HG02884 (cell line): ENCODE data around the gene ANKRD34B.
"Not testable (repeated sequence)": the region's sequence is repeated elsewhere in the genome, so short reads cannot be mapped to it uniquely, and the experiment has no call there.

ENCODE experiments used
- ATAC-seq: cut with Tn5 transposase; IDR thresholded peaks from one replicate; pipeline ENCODE4 v1.9.1; 2021; ENCODE audit warnings: mild to moderate bottlenecking, moderate library complexity; ENCODE audit not compliant: unreplicated experiment

Gene ANKRD34B

GRCh38 chr5:80569961-80570786 is at the start of gene ANKRD34B:
TSS of gene ANKRD34B (minus strand) at chr5:80570280. CDS start at chr5:80560019, 10,261 bp downstream.
- ATAC-seq, result no peak

DNA sequence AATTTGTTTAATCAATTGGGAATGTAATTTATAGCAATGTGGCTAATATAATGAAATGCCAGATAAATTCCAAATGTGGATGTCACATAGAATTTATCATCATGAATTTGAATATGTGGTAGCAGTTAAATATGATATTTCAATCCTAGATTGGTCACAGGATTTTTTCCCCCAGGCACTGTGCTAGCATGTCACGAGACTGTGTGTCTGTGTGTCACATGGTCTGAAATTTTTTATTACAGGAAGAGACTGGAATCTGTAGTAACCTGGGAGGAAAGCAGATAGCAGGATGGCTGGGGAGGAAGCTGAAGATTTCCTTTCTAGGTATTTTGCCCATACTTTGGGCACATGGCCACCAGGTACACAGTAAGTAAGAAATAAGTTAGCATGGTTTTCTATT is 49.0 kb upstream of the ANKRD34B start:
- ATAC-seq, result no peak

DNA sequence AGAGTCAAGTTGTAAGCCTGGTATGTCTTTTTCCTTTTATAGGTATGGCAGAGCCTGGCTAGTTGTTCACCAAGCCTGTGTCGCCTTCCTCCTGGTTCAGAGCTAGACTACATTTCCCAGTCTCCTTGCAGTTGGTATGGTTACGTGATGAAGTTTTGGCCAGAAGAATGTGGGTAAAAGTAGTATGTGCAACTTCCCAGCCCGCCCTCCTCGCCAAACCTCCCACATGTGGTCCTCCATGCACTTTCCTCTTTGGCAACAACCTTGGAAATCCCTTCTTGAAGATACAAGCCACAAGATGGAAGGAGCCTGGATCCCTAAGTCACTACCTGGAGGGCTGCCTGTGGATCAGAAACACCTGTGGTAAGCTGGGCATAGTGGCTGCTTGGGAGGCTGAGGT is 48.4 kb upstream of the ANKRD34B start:
- no peak for ATAC-seq

GRCh38 chr5:80615266-80615914 is 45.3 kb upstream of the ANKRD34B start:
- ATAC-seq, result no peak

GRCh38 chr5:80609692-80610091 is 39.6 kb upstream of the ANKRD34B start:
- ATAC-seq, result no peak

- ATAC-seq, result no peak
These were observed 38.7 kb upstream of the ANKRD34B start for GRCh38 chr5:80608731-80609130.

GRCh38 chr5:80607832-80608231 is 37.8 kb upstream of the ANKRD34B start:
- ATAC-seq, result peak; percentile 81

GRCh38 chr5:80607343-80607742 is 37.3 kb upstream of the ANKRD34B start:
- no peak for ATAC-seq

DNA sequence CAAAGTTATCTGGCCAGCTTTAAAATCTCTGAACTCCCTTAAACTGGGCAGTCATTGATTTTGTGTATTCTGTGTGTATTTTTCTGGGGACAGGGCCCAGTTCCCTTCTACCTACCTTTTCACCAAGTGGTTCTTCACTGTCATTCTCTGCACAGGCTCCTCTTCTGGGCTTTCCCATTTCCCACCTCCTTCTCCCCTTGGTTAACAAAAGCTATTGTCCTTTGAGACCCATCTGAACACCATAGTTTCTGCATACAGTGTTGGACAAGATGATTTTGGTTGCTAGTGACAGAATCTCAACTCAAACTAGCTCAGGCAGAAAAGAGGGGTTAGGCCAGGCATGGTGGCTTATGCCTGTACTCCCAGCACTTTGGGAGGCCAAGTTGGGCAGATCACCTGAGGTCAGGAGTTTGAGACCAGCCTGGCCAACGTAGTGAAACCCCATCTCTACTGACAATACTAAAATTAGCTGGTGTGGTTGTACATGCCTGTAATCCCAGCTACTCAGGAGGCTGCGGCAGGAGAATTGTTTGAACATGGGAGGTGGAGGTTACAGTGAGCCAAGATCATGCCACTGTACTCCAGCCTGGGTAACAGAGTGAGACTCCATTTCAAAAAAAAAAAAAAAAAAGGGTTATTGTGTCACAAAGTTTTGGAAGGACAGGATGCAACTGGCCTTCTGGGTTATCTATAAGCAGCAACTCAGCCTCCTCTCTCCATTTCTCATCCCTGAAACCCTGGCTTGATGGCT is 31.0 kb upstream of the ANKRD34B start:
- ATAC-seq, result no peak

GRCh38 chr5:80597500-80597899 is 27.4 kb upstream of the ANKRD34B start:
- no peak for ATAC-seq

DNA sequence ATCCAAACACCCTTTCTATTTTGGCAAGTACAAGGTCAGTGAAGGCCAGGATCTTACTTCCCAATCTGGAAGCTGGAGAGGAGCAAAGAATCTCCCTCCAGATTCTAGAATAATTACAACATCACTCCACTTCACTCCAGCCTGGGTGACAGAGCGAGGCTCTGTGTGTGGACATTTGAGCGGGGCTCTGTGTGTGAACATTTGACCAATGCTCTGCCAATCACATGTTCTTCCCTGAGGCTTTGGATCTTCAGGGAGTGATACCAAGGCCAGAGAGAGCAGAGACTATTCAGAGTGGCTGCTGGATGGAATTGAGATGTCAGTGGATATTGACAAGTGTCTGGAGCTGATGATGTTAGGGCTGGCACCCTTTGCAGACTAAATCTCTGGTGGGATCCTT is 24.7 kb upstream of the ANKRD34B start:
- ATAC-seq, result no peak

DNA sequence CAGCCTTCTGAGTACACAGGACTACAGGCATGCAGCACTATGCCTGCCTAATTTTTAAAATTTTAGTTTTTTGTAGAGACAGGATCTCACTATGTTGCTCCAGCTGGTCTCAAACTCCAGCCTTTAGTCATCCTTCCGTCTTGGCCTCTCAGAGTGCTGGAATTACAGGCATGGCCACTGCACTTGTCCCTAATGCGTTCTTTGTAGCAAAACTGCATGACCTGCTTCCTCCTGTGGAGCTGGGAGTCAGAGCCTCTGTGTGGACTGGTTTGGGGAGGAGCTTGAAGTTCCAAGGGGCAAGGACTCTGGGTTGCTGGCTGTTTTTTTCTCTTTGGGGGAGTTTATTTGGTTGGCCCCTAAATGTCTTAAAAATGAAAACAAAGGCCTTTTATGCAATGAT is 22.7 kb upstream of the ANKRD34B start:
- ATAC-seq, result no peak

DNA sequence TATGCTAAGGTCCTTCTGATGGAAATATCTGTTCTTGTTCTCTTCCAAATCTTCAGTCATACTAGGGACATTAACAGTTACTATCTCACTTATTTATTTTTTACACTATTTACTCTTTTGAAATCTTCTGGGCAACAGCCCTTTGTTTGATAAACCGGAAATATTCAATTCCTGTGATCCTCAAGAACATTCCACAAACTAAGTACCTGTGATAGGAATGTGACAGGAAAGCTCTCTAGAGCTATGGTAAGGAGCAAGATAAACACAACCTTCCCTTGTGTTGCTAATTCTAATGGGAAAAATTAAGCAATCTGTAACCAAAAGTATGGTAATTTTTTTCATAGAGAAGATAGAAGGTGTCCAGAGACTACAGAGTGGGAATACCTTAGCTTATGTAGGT is 22.0 kb upstream of the ANKRD34B start:
- ATAC-seq, result no peak

DNA sequence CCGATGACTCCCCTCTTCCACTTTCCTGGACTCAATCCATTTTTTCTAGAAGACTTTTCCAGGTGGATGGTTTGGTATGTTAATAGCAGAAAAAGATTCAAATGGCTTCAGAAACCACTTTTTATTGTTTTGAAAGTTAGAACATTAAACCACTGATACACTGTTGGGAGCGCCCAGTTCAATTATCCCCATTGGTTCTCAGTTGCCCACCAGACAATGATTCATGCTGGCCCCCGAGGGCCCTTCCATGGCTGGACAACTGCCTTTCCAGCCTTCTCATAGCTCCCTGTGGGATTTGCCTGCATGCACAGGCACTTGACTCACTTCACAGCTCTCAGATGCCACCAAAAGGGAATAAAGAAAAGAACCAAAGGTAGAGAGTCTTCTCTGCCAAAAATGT is 21.3 kb upstream of the ANKRD34B start:
- no peak for ATAC-seq

- no peak for ATAC-seq
These were observed 20.7 kb upstream of the ANKRD34B start for GRCh38 chr5:80590766-80591165.

GRCh38 chr5:80588858-80589540 is 18.9 kb upstream of the ANKRD34B start:
- ATAC-seq, result no peak

GRCh38 chr5:80584770-80585169 is 14.7 kb upstream of the ANKRD34B start:
- ATAC-seq, result no peak

- not testable (repeated sequence) for ATAC-seq
These were observed 10.2 kb upstream of the ANKRD34B start for GRCh38 chr5:80580291-80580690.

DNA sequence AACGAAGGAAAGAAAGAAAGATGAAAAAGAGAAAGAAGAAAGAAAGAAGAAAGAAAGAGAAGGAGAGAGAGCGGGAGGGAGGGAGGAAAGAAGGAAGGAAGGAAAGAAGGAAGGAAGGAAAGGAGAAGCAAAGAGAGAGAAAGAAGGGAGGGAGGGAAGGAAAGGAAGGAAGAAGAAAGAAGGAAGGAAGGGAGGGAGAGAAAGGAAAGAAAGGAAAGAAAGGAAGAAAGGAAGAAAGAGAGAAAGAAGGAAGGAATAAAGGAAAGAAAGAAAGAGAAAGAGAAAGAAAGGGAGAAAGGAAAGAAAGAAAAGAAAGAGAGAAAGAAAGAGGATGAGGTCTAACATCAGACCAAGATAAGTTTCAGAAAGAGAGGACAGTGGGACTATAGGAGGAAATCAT is 9.0 kb upstream of the ANKRD34B start:
- no peak for ATAC-seq

GRCh38 chr5:80577707-80578106 is 7.6 kb upstream of the ANKRD34B start:
- ATAC-seq, result no peak

GRCh38 chr5:80576383-80576782 is 6.3 kb upstream of the ANKRD34B start:
- ATAC-seq, result no peak
